GM19328 (cell line): ENCODE data around the gene DGKQ.
A peak's percentile ranks its signal among the peaks of the same experiment; 100 is the strongest.
"Not testable (repeated sequence)": the region's sequence is repeated elsewhere in the genome, so short reads cannot be mapped to it uniquely, and the experiment has no call there.

Experiments used
- ATAC-seq: cut with Tn5 transposase; IDR thresholded peaks from one replicate; pipeline ENCODE4 v1.9.1; 2021; ENCODE audit warnings: mild to moderate bottlenecking, moderate library complexity; ENCODE audit not compliant: unreplicated experiment

Gene DGKQ

GRCh38 chr4:982291-982690, 8.9 kb upstream of the DGKQ start:
- no peak for ATAC-seq

DNA sequence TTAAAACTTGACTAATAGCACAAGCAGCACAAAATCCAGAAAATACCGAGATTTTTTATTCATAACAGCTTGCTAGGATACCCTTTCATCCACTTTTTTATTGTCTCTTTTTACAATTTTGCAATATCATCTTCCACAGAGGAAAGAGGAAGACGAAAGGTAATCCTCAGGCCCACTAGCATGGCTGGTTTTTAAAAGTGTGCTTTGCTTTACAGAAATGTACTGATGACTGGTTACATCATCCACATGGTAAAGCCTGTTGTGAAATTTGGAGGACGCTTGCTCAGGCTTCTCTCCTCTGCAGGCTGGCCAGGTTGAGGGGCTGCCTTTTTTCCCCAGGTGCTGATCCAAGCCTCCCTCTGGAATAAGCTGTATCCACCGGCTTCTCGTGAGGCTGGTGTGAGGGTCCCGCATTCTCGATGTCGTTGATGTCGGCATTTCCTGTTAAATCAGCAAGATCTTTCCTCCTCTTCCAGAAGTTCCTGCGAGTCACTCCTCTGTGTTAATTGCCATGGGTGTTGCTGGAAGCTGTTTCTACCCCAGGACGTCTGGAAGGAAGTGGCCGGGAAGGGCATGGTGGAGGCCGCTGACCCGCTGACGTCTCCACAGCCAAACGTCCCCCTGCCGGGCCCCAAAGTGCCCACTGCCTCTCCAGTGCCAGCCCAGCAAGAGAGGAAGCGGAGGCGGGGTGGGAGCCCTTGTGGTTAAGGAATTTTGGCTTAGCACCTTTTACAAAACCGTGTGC, 5.8 kb upstream of the DGKQ start:
- ATAC-seq: no peak

- ATAC-seq: not testable (repeated sequence)
These were observed 2.6 kb upstream of the DGKQ start for GRCh38 chr4:976016-976415.

DNA sequence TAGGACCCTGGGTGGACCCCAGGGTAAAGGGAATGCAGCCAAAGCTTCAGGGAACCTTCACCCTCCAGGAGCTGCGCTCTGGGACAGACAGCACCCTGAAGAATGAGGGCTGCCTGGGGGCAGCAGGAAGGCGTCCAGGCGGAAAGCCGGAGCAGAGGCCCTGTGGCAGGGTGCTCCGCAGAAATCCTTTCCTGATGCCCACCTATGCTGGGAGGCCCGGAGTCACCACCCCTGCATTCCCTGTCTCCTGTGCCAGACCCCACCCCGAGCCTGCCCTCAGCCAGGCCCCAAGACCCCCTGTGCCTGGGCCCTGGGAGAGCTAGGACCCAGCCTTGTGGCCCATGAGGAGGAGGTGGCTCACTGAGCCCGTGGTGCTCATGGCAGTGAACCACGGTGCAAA, 1.3 kb upstream of the DGKQ start:
- ATAC-seq: no peak

DNA sequence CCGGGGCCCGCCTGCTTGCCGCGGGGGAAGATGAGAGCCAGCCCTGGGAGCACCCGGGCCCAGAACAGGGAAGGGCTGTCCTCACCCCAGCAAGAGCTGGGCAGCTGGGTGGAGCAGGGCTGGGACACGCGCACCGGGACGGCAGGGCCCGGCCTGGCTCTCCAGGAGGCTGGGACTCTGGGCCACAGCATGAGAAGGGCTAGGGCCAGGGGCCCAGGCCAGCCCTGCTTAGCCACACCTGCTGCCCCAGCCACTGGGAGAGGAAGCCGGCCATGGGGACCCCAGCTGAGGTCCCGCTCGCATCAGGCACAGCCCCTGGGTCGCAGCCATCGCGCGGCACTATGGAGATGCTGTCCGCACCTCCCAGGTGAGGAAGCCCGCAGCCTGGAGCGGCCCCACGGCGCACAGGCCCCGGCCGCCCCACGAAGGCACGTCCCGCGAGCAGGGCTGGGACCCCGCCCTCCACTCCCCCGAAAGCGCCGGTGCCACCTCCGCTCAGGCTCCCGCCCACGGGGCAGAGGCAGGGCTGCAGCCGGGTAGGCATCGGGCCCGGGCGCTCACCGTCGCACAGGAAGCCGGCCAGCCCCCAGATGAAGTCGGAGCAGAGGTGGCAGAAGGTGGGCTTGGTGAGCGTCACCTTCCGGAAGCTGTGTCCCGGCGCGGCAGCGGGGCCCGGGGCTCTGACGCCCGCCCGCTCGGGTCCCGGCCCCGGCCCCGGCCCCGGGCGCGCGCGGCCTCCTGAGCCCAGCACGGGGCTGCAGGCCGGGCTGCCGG, 531 bp downstream of the DGKQ start:
- peak; percentile 27 for ATAC-seq

- no peak for ATAC-seq
These were observed 1.5 kb downstream of the DGKQ start for GRCh38 chr4:971666-972500.

DNA sequence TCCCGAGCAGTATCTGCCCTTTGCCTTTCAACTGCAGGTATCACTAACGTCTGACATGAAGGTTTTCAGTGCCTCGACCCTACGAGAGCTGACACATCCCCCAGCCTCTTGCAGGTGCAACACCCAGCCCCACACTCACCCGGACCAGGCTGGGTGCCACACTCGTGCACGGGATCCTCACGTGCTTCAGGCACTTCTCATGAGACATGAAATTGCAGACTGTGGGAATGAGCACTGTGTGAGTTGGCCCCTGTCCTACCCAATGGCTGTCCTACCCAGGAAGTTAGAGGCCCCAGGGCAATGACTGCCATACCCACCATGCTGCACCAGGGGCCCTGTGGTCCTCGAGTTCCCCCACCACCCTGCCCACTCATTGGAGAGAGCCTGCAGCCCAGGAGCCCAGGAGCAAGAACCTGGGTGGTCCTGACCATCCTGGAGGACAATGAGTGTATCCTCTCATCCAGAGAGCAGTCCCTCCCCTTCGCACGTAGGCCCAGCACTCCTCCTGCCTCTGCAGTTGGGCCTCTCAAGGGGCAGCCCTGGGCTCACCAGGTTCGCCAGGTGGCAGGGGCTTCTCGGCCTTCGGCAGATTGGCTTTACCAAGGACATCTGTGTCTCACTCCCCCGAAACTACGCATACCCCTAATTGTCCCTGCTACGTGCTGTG, 2.4 kb downstream of the DGKQ start:
- ATAC-seq: no peak

DNA sequence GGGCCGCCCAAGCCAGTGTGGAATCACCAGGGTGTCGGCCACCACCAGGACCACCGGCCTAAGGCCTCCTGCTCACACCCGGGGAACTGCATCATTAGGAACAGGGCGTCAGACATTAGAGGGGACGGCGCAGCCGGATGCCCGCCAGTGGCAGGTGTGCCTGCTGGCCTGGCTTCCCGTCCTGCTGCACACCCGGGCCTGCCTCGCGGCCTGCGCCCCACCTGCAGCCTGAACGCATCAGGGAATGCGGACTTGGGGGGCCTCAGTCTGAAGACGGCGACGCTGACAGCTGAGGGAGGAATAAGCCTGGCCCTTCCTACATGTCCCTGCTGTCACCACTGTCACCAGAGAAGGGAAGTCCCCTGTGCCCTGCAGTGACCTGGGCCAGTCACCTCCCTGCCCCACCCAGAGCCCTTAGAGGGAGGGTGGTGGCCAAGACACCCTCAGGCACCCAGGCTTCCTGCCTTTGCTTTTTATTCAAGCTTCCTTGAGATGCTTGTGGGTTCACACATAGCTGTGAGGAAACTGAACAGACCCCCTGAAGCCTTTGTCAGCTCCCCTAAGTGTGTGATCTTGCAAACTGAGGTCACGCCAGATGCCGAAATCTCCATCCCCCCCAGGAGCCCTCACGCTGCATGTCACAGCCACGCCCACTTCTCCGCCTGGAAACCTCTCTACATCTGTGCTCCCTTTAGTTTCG, 3.2 kb downstream of the DGKQ start:
- no peak for ATAC-seq

DNA sequence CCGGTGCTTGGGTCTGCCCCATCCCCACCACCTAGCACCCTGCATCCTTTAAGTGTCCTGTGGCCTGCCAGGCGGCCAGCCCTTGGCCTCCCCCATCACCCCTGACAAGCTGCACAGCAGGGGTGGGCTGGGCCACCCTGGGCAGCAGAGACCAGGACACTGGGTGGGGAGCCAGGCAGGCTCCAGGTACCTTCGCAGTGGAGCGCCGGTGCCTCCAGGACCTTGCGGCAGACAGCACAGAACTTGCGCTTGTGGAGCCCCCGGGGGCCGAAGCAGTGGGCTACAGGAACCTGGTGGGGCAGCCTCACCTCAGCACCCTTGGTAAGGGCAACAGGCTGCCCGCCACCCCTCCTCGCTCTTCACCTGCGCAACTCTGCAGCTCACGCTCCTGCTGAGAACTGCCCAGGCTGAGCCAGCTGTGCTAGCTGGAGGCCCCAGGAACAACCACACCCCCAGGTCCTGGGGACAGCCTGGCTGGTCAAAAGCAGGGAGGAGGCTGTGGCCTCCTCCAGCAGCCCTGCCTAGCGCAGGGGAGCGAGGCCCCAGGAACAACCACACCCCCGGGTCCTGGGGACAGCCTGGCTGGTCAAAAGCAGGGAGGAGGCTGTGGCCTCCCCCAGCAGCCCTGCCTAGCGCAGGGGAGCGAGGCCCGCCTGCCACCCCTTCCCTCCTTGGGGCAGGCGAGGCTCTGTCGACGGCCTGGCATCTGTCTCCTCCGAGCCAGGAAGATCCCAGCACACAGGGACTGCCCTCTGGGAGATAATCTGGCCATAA, 4.6 kb downstream of the DGKQ start:
- ATAC-seq: no peak

GRCh38 chr4:968221-968620, 5.1 kb downstream of the DGKQ start:
- no peak for ATAC-seq

DNA sequence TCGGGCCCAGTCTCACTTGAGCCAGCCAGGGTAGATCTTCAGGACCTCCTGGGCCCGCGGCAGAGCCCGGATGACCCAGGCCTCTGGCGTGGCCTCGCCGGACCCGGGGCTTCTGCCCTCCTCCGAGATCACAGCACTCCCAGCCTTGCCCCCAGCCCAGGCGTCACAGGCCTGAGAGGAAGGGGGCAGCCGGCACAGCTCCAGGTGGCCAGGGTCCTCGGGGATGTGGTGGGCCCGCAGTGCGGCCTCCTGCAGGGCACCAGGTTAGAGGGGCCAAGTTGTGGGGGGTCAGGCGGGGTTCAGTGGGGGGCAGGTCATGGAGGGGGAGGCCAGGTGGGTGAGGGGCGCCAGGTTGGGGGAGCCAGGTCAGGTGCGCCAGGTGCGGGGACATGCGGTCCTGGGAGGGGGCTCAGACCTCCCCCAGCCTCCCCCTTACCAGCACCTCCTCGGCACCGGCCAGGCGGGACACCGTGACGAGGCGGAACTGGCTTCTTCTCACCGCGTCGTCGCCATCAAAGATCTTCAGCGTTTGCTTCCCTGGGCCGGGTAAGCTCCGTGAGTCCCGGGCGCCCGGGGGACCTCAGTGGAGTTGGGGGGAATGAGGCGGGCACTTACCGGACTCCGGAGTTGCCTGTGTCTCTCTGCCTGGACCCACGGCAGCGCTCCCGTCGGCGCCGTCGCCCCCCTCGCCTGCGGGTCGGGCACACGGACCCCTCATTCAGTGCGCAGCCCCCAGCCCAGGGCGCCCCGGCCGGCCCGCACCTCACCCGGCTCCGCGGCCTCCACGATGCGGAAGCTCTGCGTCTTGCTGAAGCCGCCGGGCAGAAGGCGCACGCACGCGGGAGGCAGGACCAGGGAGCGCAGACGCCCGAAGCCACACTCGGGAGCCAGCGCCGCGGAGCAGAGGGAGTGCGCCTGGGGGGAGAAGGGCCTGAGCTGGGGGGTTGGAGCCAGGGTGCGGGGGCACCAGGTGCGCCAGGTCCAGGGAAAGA, 6.0 kb downstream of the DGKQ start:
- no peak for ATAC-seq

- no peak for ATAC-seq
These were observed 6.9 kb downstream of the DGKQ start for GRCh38 chr4:966266-967112.

- no peak for ATAC-seq
These were observed 7.6 kb downstream of the DGKQ start for GRCh38 chr4:965766-966134.

GRCh38 chr4:965048-965765, 8.2 kb downstream of the DGKQ start:
- ATAC-seq: no peak

DNA sequence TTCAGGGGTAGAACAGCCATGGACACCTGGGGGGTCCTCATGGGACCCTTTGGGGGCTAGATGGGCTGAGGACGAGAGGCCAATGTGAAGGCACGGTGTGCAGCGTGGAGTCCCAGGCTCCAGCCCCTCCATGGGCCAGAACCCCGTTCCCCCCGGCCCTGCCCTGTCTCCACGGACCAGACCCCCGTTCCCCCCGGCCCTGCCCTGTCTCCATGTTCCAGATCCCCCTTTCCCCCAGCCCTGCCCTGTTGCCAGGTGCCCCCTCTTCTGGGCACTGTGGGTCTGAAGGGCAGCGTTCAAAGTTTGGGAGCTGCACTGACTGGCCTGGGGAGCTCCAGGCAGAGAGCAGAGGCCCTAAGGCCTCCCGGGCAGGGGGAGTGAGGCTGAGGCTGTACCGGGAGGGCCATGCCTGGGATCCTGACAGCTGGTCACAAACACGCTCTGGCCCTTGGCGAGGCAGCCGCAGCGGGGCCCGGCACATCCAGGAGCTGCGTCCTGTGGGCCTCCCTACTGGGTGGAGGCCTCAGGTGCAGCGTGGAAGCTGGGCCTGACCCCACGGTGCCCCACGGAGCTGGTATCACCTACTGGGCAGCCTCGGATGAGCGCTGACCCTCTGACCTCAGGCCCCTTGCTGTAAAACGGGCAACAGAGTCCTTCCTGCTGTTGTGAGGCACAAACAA, 8.9 kb downstream of the DGKQ start:
- ATAC-seq: no peak
